Prostate gland (tissue), 2 donors: ENCODE data around the gene ERAL1.

Experiments
- CTCF ChIP-seq, 4 experiments: fragments of 200-600 bp in 2 of 4; fragments of 450-650 bp in 2 of 4; sonication (generic) in 2 of 4; IDR thresholded peaks; 1 replicate in 3 of 4; 2 replicates in 1 of 4; pipeline ENCODE4 v1.5.1; 2016 to 2019; ENCODE audit warnings: antibody characterized with exemption in 4 of 4, mild to moderate bottlenecking in 2 of 4, moderate library complexity in 2 of 4
- POLR2A ChIP-seq: fragments of 450-650 bp; IDR thresholded peaks from one replicate; pipeline ENCODE4 v1.6.1; 2016; ENCODE audit warnings: antibody characterized with exemption, mild to moderate bottlenecking
- POLR2AphosphoS5 ChIP-seq: sonication (generic); formaldehyde crosslinking; IDR thresholded peaks from one replicate; pipeline ENCODE4 v1.6.1; 2017; ENCODE audit warnings: antibody characterized with exemption

GRCh38 chr17:28871056-28871579 is 16.3 kb downstream of the ERAL1 start:
- TF ChIP-seq CTCF (IDR thresholded peaks at IDR 0.05): no peak
- TF ChIP-seq POLR2A: no peak
- no peak for TF ChIP-seq POLR2AphosphoS5
